Measurements from ENCODE around the gene COL6A3. TPM values are rescaled to one million over a fixed set of nuclear protein-coding genes. Genes with fewer than 3 reads are reported as not detected.

Gene COL6A3, protein sequence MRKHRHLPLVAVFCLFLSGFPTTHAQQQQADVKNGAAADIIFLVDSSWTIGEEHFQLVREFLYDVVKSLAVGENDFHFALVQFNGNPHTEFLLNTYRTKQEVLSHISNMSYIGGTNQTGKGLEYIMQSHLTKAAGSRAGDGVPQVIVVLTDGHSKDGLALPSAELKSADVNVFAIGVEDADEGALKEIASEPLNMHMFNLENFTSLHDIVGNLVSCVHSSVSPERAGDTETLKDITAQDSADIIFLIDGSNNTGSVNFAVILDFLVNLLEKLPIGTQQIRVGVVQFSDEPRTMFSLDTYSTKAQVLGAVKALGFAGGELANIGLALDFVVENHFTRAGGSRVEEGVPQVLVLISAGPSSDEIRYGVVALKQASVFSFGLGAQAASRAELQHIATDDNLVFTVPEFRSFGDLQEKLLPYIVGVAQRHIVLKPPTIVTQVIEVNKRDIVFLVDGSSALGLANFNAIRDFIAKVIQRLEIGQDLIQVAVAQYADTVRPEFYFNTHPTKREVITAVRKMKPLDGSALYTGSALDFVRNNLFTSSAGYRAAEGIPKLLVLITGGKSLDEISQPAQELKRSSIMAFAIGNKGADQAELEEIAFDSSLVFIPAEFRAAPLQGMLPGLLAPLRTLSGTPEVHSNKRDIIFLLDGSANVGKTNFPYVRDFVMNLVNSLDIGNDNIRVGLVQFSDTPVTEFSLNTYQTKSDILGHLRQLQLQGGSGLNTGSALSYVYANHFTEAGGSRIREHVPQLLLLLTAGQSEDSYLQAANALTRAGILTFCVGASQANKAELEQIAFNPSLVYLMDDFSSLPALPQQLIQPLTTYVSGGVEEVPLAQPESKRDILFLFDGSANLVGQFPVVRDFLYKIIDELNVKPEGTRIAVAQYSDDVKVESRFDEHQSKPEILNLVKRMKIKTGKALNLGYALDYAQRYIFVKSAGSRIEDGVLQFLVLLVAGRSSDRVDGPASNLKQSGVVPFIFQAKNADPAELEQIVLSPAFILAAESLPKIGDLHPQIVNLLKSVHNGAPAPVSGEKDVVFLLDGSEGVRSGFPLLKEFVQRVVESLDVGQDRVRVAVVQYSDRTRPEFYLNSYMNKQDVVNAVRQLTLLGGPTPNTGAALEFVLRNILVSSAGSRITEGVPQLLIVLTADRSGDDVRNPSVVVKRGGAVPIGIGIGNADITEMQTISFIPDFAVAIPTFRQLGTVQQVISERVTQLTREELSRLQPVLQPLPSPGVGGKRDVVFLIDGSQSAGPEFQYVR (N-terminal part only)
- total RNA-seq (4.1 and 4.7 TPM in 2 replicates), polyA plus RNA-seq (0.24 and 1.3 TPM in 2 replicates)

DNA sequence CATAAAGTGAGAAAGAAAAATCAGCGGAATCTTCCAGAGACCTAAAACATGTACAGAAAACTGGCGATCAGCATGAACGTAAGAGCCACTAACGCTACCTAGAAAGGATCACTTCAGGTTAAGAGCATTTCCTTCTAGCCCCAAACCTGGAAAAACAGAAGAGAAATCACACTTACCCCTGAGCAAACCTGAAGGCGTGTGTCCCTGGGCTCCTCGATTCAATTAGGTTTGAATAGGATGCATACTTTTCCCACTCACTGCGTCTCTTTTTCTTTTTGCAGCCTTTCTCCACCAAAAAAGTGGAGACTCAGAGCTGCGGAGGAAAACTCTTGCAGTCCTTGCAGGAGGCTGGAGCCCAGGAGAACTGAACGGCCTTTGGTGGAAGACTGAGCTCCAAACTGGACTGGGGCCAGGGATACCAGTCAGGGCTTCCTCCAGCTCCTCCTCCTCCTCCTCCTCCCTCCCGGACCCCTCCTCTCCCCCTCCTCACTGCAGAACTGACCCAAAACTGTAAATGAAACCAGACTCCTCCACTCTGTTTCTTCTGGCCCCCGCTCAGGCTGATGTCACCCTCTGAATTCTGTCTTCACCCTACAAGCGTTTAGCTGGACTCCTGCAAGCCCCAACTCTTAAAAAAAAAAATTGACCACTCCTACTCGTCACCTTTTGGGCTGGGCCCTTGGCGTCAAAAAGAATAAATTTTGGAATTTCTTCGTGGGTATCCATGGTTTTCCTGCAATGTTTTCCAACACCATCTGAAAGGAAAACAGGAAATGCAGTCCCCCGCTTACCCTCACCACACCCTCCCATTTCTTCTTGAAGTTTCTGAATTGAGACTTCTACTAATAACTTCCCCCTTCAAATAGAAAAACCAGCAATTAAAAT, at the start of gene COL6A3:
Gene COL6A3, minus strand, starts transcription at position 388 of the 885 bp plus-strand sequence. CDS start 17,347 bp downstream, outside the sequence.
- Histone ChIP-seq H3K27ac (no peak within 1 kb of the TSS), H3K4me1 (ENCODE audit: low read depth) (no peaks in the 10 kb centered on the region), H3K4me3 (no peak within 1 kb of the TSS), H3K27me3 (no peaks in the 10 kb centered on the region), H3K9me3 (ENCODE audit: low read depth) (no peaks in the 10 kb centered on the region), H3K36me3 (no peaks in the 10 kb centered on the region)
- TF ChIP-seq, protein P1, sequence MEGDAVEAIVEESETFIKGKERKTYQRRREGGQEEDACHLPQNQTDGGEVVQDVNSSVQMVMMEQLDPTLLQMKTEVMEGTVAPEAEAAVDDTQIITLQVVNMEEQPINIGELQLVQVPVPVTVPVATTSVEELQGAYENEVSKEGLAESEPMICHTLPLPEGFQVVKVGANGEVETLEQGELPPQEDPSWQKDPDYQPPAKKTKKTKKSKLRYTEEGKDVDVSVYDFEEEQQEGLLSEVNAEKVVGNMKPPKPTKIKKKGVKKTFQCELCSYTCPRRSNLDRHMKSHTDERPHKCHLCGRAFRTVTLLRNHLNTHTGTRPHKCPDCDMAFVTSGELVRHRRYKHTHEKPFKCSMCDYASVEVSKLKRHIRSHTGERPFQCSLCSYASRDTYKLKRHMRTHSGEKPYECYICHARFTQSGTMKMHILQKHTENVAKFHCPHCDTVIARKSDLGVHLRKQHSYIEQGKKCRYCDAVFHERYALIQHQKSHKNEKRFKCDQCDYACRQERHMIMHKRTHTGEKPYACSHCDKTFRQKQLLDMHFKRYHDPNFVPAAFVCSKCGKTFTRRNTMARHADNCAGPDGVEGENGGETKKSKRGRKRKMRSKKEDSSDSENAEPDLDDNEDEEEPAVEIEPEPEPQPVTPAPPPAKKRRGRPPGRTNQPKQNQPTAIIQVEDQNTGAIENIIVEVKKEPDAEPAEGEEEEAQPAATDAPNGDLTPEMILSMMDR (IDR thresholded peaks at IDR 0.05; ENCODE audit: low read depth, low read length): no peak
- peak in 1 of 2 donors; percentile 96 for DNase-seq (ENCODE audit: low read depth in 1 of 2, low spot score in 1 of 2)

DNA sequence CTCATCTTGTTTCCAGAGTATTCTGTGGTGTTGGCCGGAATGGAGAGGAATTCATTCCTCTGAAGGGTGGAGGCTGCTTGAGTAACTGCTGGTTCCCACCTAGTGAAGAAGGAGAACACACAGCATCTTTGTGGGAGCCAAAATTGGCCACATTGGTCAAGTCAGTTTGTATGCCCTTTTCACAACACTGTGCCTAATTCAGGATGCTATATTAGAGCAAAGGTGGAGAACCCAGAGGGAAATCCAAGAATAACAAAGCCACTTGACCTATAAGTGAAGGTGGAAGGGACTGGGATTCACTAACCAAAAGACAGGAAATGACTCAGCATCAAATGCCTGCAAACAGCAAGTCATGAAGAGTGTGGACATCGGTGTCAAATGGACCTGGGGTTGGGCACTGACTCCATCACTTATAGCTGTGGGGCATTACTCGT, 45.8 kb upstream of the COL6A3 start:
- peak in 1 of 2 donors; percentile 60 for DNase-seq (ENCODE audit: low read depth in 1 of 2, low spot score in 1 of 2)
- Histone ChIP-seq H3K9me3 (ENCODE audit: low read depth) (no peaks in the 10 kb centered on the region), H3K36me3 (no peaks in the 10 kb centered on the region), H3K4me3 (no peak overlapping the region), H3K4me1 (ENCODE audit: low read depth) (no peaks in the 10 kb centered on the region), H3K27me3 (no peaks in the 10 kb centered on the region), H3K27ac (no peak overlapping the region)
- TF ChIP-seq, protein P1 (IDR thresholded peaks at IDR 0.05; ENCODE audit: low read depth, low read length): no peak

DNA sequence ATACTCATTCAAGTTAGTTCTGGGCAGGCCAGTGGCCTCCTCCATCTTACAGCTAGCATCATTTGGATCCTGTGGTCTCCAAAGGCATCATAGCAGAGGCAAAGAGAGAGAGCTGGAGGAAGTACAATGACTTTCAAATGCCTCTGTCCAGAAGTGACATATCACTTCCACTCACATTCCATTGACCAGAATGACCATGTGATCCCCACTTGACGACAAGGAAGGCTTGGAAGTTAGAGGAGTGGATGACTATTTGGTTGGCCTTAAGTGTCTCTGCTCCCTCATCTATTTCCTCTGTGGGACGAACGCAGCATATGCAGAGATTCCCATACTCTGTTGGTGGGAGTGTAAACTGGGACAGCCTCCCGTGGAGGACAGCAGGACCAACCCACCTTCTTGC, 45.3 kb upstream of the COL6A3 start:
- H3K27me3 ChIP-seq: no peaks in the 10 kb centered on the region

DNA sequence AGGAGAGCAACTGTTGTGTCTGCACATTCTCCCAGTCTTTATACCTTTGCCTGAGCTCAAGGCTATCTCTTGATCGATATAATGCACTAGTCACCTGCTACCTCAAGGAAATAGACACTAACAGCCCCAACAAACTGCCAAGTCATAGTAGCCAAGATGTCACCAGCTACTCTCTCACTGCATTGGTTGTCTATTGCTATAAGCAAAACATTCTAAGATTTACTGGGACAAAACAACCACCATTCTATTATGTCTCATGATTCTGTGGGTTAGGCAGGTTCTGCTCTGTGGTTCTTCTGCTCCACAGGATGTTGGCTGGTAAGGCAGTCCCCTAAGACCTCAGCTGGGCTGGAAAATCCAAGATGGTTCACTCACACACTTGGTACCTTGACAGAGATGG, 44.6 kb upstream of the COL6A3 start:
- H3K36me3 ChIP-seq: no peaks in the 10 kb centered on the region
- no peaks in the 10 kb centered on the region for H3K27me3 ChIP-seq
- no peak overlapping the region for H3K27ac ChIP-seq
- no peak for DNase-seq (ENCODE audit: low read depth in 1 of 2, low spot score in 1 of 2)
- TF ChIP-seq, protein P1 (IDR thresholded peaks at IDR 0.05; ENCODE audit: low read depth, low read length): no peak
- H3K4me1 ChIP-seq (ENCODE audit: low read depth): no peaks in the 10 kb centered on the region
- H3K4me3 ChIP-seq: no peak overlapping the region
- H3K9me3 ChIP-seq (ENCODE audit: low read depth): no peaks in the 10 kb centered on the region

More for the DNA sequence above, 45.3 kb upstream of the COL6A3 start:
- Histone ChIP-seq H3K27ac (no peak overlapping the region), H3K4me1 (ENCODE audit: low read depth) (no peaks in the 10 kb centered on the region), H3K4me3 (no peak overlapping the region), H3K9me3 (ENCODE audit: low read depth) (no peaks in the 10 kb centered on the region), H3K36me3 (no peaks in the 10 kb centered on the region)
- TF ChIP-seq, protein P1 (IDR thresholded peaks at IDR 0.05; ENCODE audit: low read depth, low read length): no peak
- DNase-seq (ENCODE audit: low read depth in 1 of 2, low spot score in 1 of 2): no peak
